CD14-positive monocyte (primary cell): Measurements from ENCODE around the gene PDCD1. TPM values are rescaled to one million over a fixed set of nuclear protein-coding genes. Genes with fewer than 3 reads are reported as not detected.

Source experiments
- DNase-seq, 3 donors: peaks; one replicate each; pipeline ENCODE4 v3.0.0-alpha.2; 2011 to 2022
- H2AFZ ChIP-seq: 2 replicates; pipeline ENCODE4 v1.6.0; 2012; ENCODE audit warnings: mild to moderate bottlenecking, low read depth, low read length, inconsistent platforms; ENCODE audit not compliant: insufficient read depth, poor library complexity, severe bottlenecking
- H3K27ac ChIP-seq, 2 donors: 1 replicate in 1 of 2; 2 replicates in 1 of 2; pipeline ENCODE4 v1.5.1; 2012 to 2013; ENCODE audit warnings: low read length in 2 of 2, control low read depth in 1 of 2, inconsistent platforms in 1 of 2, low read depth in 1 of 2, mild to moderate bottlenecking in 1 of 2
- H3K27me3 ChIP-seq, 2 donors: one replicate each; pipeline versions ENCODE4 v1.6.0 to v1.6.1; 2011 to 2013; ENCODE audit warnings: low read length in 2 of 2; ENCODE audit not compliant: control insufficient read depth in 2 of 2, insufficient read depth in 2 of 2
- H3K36me3 ChIP-seq, 2 donors: replicated peaks in 1 of 2; 1 replicate in 1 of 2; 2 replicates in 1 of 2; pipeline versions ENCODE4 v1.5.1 to v1.6.1; 2012 to 2013; ENCODE audit warnings: low read length in 2 of 2, control low read depth in 1 of 2, inconsistent platforms in 1 of 2, mild to moderate bottlenecking in 1 of 2; ENCODE audit not compliant: insufficient read depth in 2 of 2, control insufficient read depth in 1 of 2
- H3K4me1 ChIP-seq, 2 donors: 1 replicate in 1 of 2; 2 replicates in 1 of 2; pipeline versions ENCODE4 v1.5.1 to v1.6.1; 2012 to 2013; ENCODE audit warnings: low read length in 2 of 2, control low read depth in 1 of 2, inconsistent platforms in 1 of 2, mild to moderate bottlenecking in 1 of 2, moderate library complexity in 1 of 2; ENCODE audit not compliant: insufficient read depth in 2 of 2, control insufficient read depth in 1 of 2
- H3K4me2 ChIP-seq: replicated peaks from 2 replicates; pipeline ENCODE3; 2012; ENCODE audit warnings: low read length, moderate library complexity, mild to moderate bottlenecking; ENCODE audit not compliant: poor library complexity, severe bottlenecking; ENCODE audit errors: extremely low read depth
- H3K4me3 ChIP-seq, 3 experiments: fragments of 200-600 bp in 1 of 3; sonication (generic) in 1 of 3; replicated peaks in 1 of 3; 1 replicate in 2 of 3; 2 replicates in 1 of 3; pipeline ENCODE4 v1.5.1; 2011 to 2013; ENCODE audit warnings: low read length in 3 of 3, mild to moderate bottlenecking in 3 of 3, control low read depth in 2 of 3, low read depth in 2 of 3, inconsistent platforms in 1 of 3, moderate library complexity in 1 of 3
- H3K79me2 ChIP-seq: 2 replicates; pipeline ENCODE4 v1.6.0; 2012; ENCODE audit warnings: mild to moderate bottlenecking, control low read depth, inconsistent platforms, low read length, moderate library complexity; ENCODE audit not compliant: insufficient read depth
- H3K9ac ChIP-seq: 2 replicates; pipeline ENCODE4 v1.6.0; 2017; ENCODE audit warnings: low read length, mild to moderate bottlenecking; ENCODE audit not compliant: insufficient read depth, poor library complexity, severe bottlenecking
- H3K9me3 ChIP-seq, 2 donors: replicated peaks in 1 of 2; 1 replicate in 1 of 2; 2 replicates in 1 of 2; pipeline versions ENCODE4 v1.5.1 to v1.6.1; 2012 to 2013; ENCODE audit warnings: low read length in 2 of 2, control low read depth in 1 of 2; ENCODE audit not compliant: control insufficient read depth in 1 of 2, insufficient read depth in 1 of 2
- H4K20me1 ChIP-seq: 2 replicates; pipeline ENCODE4 v1.6.0; 2012; ENCODE audit warnings: mild to moderate bottlenecking, low read length, control low read depth, moderate library complexity; ENCODE audit not compliant: insufficient read depth
- H3K27ac Mint-ChIP-seq, 7 donors: one replicate each; pipeline ENCODE4 v1.8.0; 2020; ENCODE audit warnings: mild to moderate bottlenecking in 7 of 7, mixed read lengths in 7 of 7, moderate library complexity in 6 of 7, inconsistent platforms in 2 of 7
- H3K27me3 Mint-ChIP-seq, 3 donors: one replicate each; pipeline ENCODE4 v1.8.0; 2021 to 2022; ENCODE audit warnings: low read depth in 3 of 3, mild to moderate bottlenecking in 3 of 3, mixed read lengths in 3 of 3, moderate library complexity in 3 of 3, inconsistent platforms in 1 of 3
- H3K36me3 Mint-ChIP-seq, 2 donors: one replicate each; pipeline ENCODE4 v1.8.0; 2020; ENCODE audit warnings: mixed read lengths in 2 of 2, inconsistent platforms in 1 of 2, mild to moderate bottlenecking in 1 of 2
- H3K4me1 Mint-ChIP-seq: one replicate; pipeline ENCODE4 v1.8.0; 2020; ENCODE audit warnings: mild to moderate bottlenecking, mixed read lengths
- H3K4me3 Mint-ChIP-seq, 2 donors: one replicate each; pipeline ENCODE4 v1.8.0; 2020; ENCODE audit warnings: mild to moderate bottlenecking in 2 of 2, mixed read lengths in 2 of 2, moderate library complexity in 1 of 2
- H3K9me3 Mint-ChIP-seq, 7 donors: one replicate each; pipeline ENCODE4 v1.8.0; 2020 to 2022; ENCODE audit warnings: mixed read lengths in 7 of 7, mild to moderate bottlenecking in 6 of 7, moderate library complexity in 6 of 7, inconsistent platforms in 2 of 7
- CTCF ChIP-seq: fragments of 200-600 bp; IDR thresholded peaks from one replicate; pipeline ENCODE4 v1.8.0; 2022; ENCODE audit warnings: antibody characterized with exemption, mild to moderate bottlenecking
- WGBS: methylation state at CpG from one replicate; pipeline ENCODE4 v1.1.5; 2013; ENCODE audit warnings: missing lambda C conversion rate; ENCODE audit not compliant: insufficient coverage; 5-methylcytosine and 5-hydroxymethylcytosine counted together
- intact Hi-C, 2 donors: fragments of 100-400 bp; cut with micrococcal nuclease; formaldehyde crosslinking; loops; one replicate each; pipeline versions ENCODE4 v1.15.0 to v1.15.1; 2023
- polyA plus RNA-seq, 3 donors: library from polyadenylated mRNA; depleted of rRNA in 1 of 3; unstranded in 2 of 3; stranded (reverse) in 1 of 3; fragments of 300-500 nt in 2 of 3; fragments of >200 nt in 1 of 3; fragmentation: Illumina TruSeq in 2 of 3; gene quantifications; 1 replicate in 2 of 3; 2 replicates in 1 of 3; pipeline ENCODE4 v1.2.3, GENCODE V29; 2012 to 2021

The PDCD1 gene
- polyA plus RNA-seq, 3 donors, result 0.08 TPM; not detected in 2

GRCh38 chr2:241905716-241906377 is 47.2 kb upstream of the PDCD1 start:
- intact Hi-C loops, result no loop called here
- H3K36me3 ChIP-seq, result no peaks in the 10 kb centered on the region
- no peak for DNase-seq
- H3K4me3 ChIP-seq, result no peak overlapping the region
- H3K27ac Mint-ChIP-seq, result peak overlapping the region in 1 of 7 donors; percentile 18
- H3K4me1 Mint-ChIP-seq, result peaks cover 2% of the 10 kb centered on the region
- 96% methylated on average over 12 of the region's 14 CpGs for WGBS
- H3K9me3 Mint-ChIP-seq, result peaks cover 2 to 20% (median 7%) of the 10 kb centered on the region in 7 donors
- no peak overlapping the region for H3K4me2 ChIP-seq
- H3K79me2 ChIP-seq, result no peaks in the 10 kb centered on the region
- no peak overlapping the region for H3K27ac ChIP-seq
- no peak for TF ChIP-seq CTCF
- H3K27me3 ChIP-seq, result peaks cover 0 to 16% of the 10 kb centered on the region in 2 donors
- no peaks in the 10 kb centered on the region for H3K4me1 ChIP-seq
- no peak overlapping the region for H3K9ac ChIP-seq
- no peak overlapping the region for H2AFZ ChIP-seq
- H3K9me3 ChIP-seq, result peaks cover 0 to 6% of the 10 kb centered on the region in 2 donors
- peaks cover 0 to 7% of the 10 kb centered on the region in 2 donors for H3K36me3 Mint-ChIP-seq
- H4K20me1 ChIP-seq, result no peaks in the 10 kb centered on the region
- H3K4me3 Mint-ChIP-seq, result no peak overlapping the region
- peaks cover 0 to 25% (median 9%) of the 10 kb centered on the region in 3 donors for H3K27me3 Mint-ChIP-seq

GRCh38 chr2:241904791-241905710 is 46.4 kb upstream of the PDCD1 start:
- H3K4me3 ChIP-seq, result no peak overlapping the region
- peaks cover 0 to 3% of the 10 kb centered on the region in 2 donors for H3K36me3 Mint-ChIP-seq
- H3K4me3 Mint-ChIP-seq, result no peak overlapping the region
- no peak overlapping the region for H2AFZ ChIP-seq
- H3K27me3 Mint-ChIP-seq, result peaks cover 0 to 26% (median 9%) of the 10 kb centered on the region in 3 donors
- H3K4me2 ChIP-seq, result no peak overlapping the region
- H3K79me2 ChIP-seq, result no peaks in the 10 kb centered on the region
- H3K4me1 Mint-ChIP-seq, result peaks cover 2% of the 10 kb centered on the region
- 94% methylated on average over 24 of the region's 29 CpGs for WGBS
- H3K4me1 ChIP-seq, result no peaks in the 10 kb centered on the region
- H4K20me1 ChIP-seq, result no peaks in the 10 kb centered on the region
- intact Hi-C loops, result no loop called here
- H3K36me3 ChIP-seq, result no peaks in the 10 kb centered on the region
- peaks cover 0 to 19% (median 4%) of the 10 kb centered on the region in 7 donors for H3K9me3 Mint-ChIP-seq
- H3K9ac ChIP-seq, result no peak overlapping the region
- DNase-seq, result no peak
- H3K27ac Mint-ChIP-seq, result no peak overlapping the region
- TF ChIP-seq CTCF, result no peak
- peaks cover 0 to 16% of the 10 kb centered on the region in 2 donors for H3K27me3 ChIP-seq
- H3K9me3 ChIP-seq, result peaks cover 0 to 3% of the 10 kb centered on the region in 2 donors
- no peak overlapping the region for H3K27ac ChIP-seq
